ENCODE measurements around the gene TCF12. TPM values are rescaled to one million over a fixed set of nuclear protein-coding genes. Genes with fewer than 3 reads are reported as not detected.

The TCF12 gene
- total RNA-seq, 1 experiment from 2014 or later: 76.7 TPM

GRCh38 chr15:56920367-56920627 is 1.9 kb downstream of the TCF12 start:
- H3K9me3 ChIP-seq (ENCODE audit: control insufficient read depth, low read depth, low read length): no peaks in the 10 kb centered on the region
- Mint-ChIP-seq H3K4me3 (peak overlapping the region; percentile 83 to 94), H3K9me3 (peaks cover 11 to 13% of the 10 kb centered on the region in 2 experiments), H3K4me1 (peaks cover 25 to 28% of the 10 kb centered on the region in 2 experiments), H3K36me3 (ENCODE audit: insufficient read depth in 1 of 3, low read depth in 3 of 3) (peaks cover 20 to 50% (median 50%) of the 10 kb centered on the region in 3 experiments), H3K27me3 (ENCODE audit: low read depth) (peaks cover 2% of the 10 kb centered on the region; the same call in 1 of the 2 replicates), H3K27ac (peak overlapping the region in 1 of 3 experiments; percentile 95; a peak in 3 of 7 replicates)
- H3K14ac ChIP-seq (ENCODE audit: insufficient read depth, low read length): no peak overlapping the region
- no peak overlapping the region for H3T11ph ChIP-seq (ENCODE audit: low read length)
- H3K4me2 ChIP-seq (ENCODE audit: insufficient read depth, insufficient read length, low read length): peak overlapping the region; percentile 91
- H2BK5ac ChIP-seq (ENCODE audit: insufficient read length, low read length): no peak overlapping the region
- H2BK12ac ChIP-seq (ENCODE audit: insufficient read length, low read depth, low read length): no peak overlapping the region
- no peak for DNase-seq
- no peak overlapping the region for H4K8ac ChIP-seq (replicated peaks; ENCODE audit: insufficient read length, low read depth, low read length)
- H3K23me2 ChIP-seq (ENCODE audit: insufficient read length, low read depth, low read length, poor library complexity, severe bottlenecking): peaks cover 13% of the 10 kb centered on the region
- no peaks in the 10 kb centered on the region for H3K79me1 ChIP-seq (ENCODE audit: insufficient read depth, low read depth, low read length, poor library complexity, severe bottlenecking)
- no peak overlapping the region for H2BK20ac ChIP-seq (ENCODE audit: low read depth, low read length, poor library complexity, severe bottlenecking)
- no peak overlapping the region for H3K27ac ChIP-seq (ENCODE audit: insufficient read length, low read depth, low read length)
- H2BK120ac ChIP-seq (ENCODE audit: low read depth, low read length, poor library complexity, severe bottlenecking): no peak overlapping the region
- no peaks in the 10 kb centered on the region for H4K20me1 ChIP-seq (ENCODE audit: control insufficient read depth, insufficient read depth, insufficient read length)
- H3K79me2 ChIP-seq (ENCODE audit: insufficient read depth, low read length): peaks cover 4% of the 10 kb centered on the region; the same call in 1 of the 2 replicates
- no peaks in the 10 kb centered on the region; the same call in 1 of the 2 replicates for H3K4me1 ChIP-seq (ENCODE audit: insufficient read depth, low read length)
- H3K9ac ChIP-seq (ENCODE audit: extremely low read depth, insufficient read length, low read length): peak overlapping the region; percentile 69
- no peak overlapping the region for H3K4ac ChIP-seq (ENCODE audit: low read depth, low read length)
- no peak overlapping the region for H4K5ac ChIP-seq (ENCODE audit: insufficient read length, low read depth, low read length)
- H2AK5ac ChIP-seq (ENCODE audit: insufficient read length, low read length): no peak overlapping the region
- H4K91ac ChIP-seq (ENCODE audit: insufficient read length, low read depth, low read length): no peak overlapping the region
- TF ChIP-seq, protein P1, sequence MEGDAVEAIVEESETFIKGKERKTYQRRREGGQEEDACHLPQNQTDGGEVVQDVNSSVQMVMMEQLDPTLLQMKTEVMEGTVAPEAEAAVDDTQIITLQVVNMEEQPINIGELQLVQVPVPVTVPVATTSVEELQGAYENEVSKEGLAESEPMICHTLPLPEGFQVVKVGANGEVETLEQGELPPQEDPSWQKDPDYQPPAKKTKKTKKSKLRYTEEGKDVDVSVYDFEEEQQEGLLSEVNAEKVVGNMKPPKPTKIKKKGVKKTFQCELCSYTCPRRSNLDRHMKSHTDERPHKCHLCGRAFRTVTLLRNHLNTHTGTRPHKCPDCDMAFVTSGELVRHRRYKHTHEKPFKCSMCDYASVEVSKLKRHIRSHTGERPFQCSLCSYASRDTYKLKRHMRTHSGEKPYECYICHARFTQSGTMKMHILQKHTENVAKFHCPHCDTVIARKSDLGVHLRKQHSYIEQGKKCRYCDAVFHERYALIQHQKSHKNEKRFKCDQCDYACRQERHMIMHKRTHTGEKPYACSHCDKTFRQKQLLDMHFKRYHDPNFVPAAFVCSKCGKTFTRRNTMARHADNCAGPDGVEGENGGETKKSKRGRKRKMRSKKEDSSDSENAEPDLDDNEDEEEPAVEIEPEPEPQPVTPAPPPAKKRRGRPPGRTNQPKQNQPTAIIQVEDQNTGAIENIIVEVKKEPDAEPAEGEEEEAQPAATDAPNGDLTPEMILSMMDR (conservative IDR thresholded peaks at IDR 0.05): no peak
- no peak overlapping the region for H3K56ac ChIP-seq (ENCODE audit: insufficient read length, low read depth, low read length)
- no CpG with 5 or more reads among the region's 3 CpGs for WGBS (ENCODE audit: extremely low coverage, insufficient read length, low lambda C conversion rate)
- H2AFZ ChIP-seq (ENCODE audit: low read length): no peak overlapping the region
- H3K27me3 ChIP-seq (ENCODE audit: insufficient read depth, low read length): no peaks in the 10 kb centered on the region
- H2BK15ac ChIP-seq (ENCODE audit: low read depth, low read length): no peak overlapping the region
- H3K18ac ChIP-seq (ENCODE audit: insufficient read length, low read depth, low read length): no peak overlapping the region
- H3K23ac ChIP-seq (ENCODE audit: insufficient read length, low read depth, low read length): no peak overlapping the region

Data from H9 (cell line).